HCT116 (cell line): ENCODE results near the gene SH3BP4. TPM values are rescaled to one million over a fixed set of nuclear protein-coding genes. Genes with fewer than 3 reads are reported as not detected.
A peak's percentile ranks its signal among the peaks of the same experiment; 100 is the strongest.

ENCODE experiments used
- ATAC-seq: fragments of 200-7000 bp; cut with Tn5 transposase; 2 replicates; pipeline ENCODE4 v1.9.1; 2020; ENCODE audit warnings: mild to moderate bottlenecking, moderate library complexity
- BruUV-seq: library from RNA; stranded (reverse); fragments of 400-500 nt; replicated peaks from 2 replicates; lab custom pipeline; 2021; lab: Mats Ljungman, UMichigan
- CTCF ChIA-PET: fragments of 300-600 bp; sonication (Branson Sonifier 250); formaldehyde crosslinking; loops from one replicate; lab custom pipeline; 2021; ENCODE audit warnings: antibody characterized with exemption; lab: Charles Lee
- POLR2A ChIA-PET: fragments of 300-600, 350-600 bp; sonication (Branson Sonifier 250); formaldehyde crosslinking; loops from one replicate; lab custom pipeline; 2021; ENCODE audit warnings: antibody characterized with exemption; lab: Charles Lee
- RAD21 ChIA-PET, 2 experiments: fragments of 300-600 bp; sonication (Branson Sonifier 250); formaldehyde crosslinking; loops; one replicate each; lab custom pipeline; 2023; ENCODE audit warnings: low total read pairs in 2 of 2; ENCODE audit not compliant: uncharacterized antibody in 2 of 2, unreplicated experiment in 2 of 2, low non-redundant PET in 1 of 2; lab: Charles Lee
- DNase-seq: peaks from one replicate; pipeline ENCODE4 v3.0.0-alpha.2; 2010; ENCODE audit warnings: low read depth, low spot score
- H2AFZ ChIP-seq: fragments of 200-600 bp; shearing (Covaris generic), sonication (generic); 2 replicates; pipeline ENCODE4 v1.6.1; 2017; ENCODE audit warnings: low read depth, mixed run types, mixed read lengths, antibody characterized with exemption, low read length; ENCODE audit not compliant: poor library complexity, severe bottlenecking
- H3K27ac ChIP-seq: 2 replicates; pipeline ENCODE4 v1.5.1; 2012; ENCODE audit warnings: low read depth, low read length
- H3K27me3 ChIP-seq: fragments of 200-600 bp; sonication (generic); 2 replicates; pipeline ENCODE4 v1.6.1; 2016; ENCODE audit warnings: mixed run types, low read length, mixed read lengths; ENCODE audit not compliant: insufficient read depth
- H3K36me3 ChIP-seq, 2 experiments: fragments of 200-500 bp in 1 of 2; fragments of 200-600 bp in 1 of 2; sonication (Bioruptor generic) in 1 of 2; sonication (generic) in 1 of 2; 2 replicates each; pipeline versions ENCODE4 v1.5.1 to v1.6.1; 2014 to 2016; ENCODE audit warnings: low read length in 2 of 2, inconsistent platforms in 1 of 2, mixed read lengths in 1 of 2, mixed run types in 1 of 2; ENCODE audit not compliant: insufficient read depth in 2 of 2, control insufficient read depth in 1 of 2
- H3K4me1 ChIP-seq, 2 experiments: fragments of 200-600 bp in 1 of 2; sonication (generic) in 1 of 2; 2 replicates each; pipeline versions ENCODE4 v1.5.1 to v1.6.1; 2012 to 2017; ENCODE audit warnings: low read length in 2 of 2, inconsistent platforms in 1 of 2, mild to moderate bottlenecking in 1 of 2, mixed read lengths in 1 of 2, mixed run types in 1 of 2, moderate library complexity in 1 of 2; ENCODE audit not compliant: insufficient read depth in 2 of 2, control insufficient read depth in 1 of 2
- H3K4me2 ChIP-seq: fragments of 200-600 bp; sonication (generic); 2 replicates; pipeline ENCODE4 v1.6.1; 2017; ENCODE audit warnings: mixed run types, low read length, mixed read lengths
- H3K4me3 ChIP-seq, 2 experiments: fragments of 200-600 bp in 1 of 2; sonication (generic) in 1 of 2; replicated peaks in 1 of 2; 2 replicates each; pipeline ENCODE4 v1.5.1; 2011 to 2016; ENCODE audit warnings: low read length in 2 of 2, control low read depth in 1 of 2, low read depth in 1 of 2, mild to moderate bottlenecking in 1 of 2, mixed read lengths in 1 of 2, mixed run types in 1 of 2
- H3K79me2 ChIP-seq: fragments of 200-600 bp; sonication (generic); 2 replicates; pipeline ENCODE4 v1.6.1; 2017; ENCODE audit warnings: mild to moderate bottlenecking, mixed run types, low read length, moderate library complexity, mixed read lengths; ENCODE audit not compliant: insufficient read depth
- H3K9ac ChIP-seq: fragments of 200-600 bp; sonication (generic); 2 replicates; pipeline ENCODE4 v1.6.1; 2016; ENCODE audit warnings: low read length, mixed read lengths
- H3K9me2 ChIP-seq: fragments of 200-600 bp; sonication (generic), shearing (Covaris generic); 2 replicates; pipeline ENCODE4 v1.6.1; 2017; ENCODE audit warnings: mixed run types, mild to moderate bottlenecking, moderate library complexity; ENCODE audit not compliant: insufficient read depth
- H3K9me3 ChIP-seq, 2 experiments: fragments of 200-500 bp in 1 of 2; fragments of 200-600 bp in 1 of 2; sonication (Bioruptor generic) in 1 of 2; sonication (generic) in 1 of 2; 2 replicates each; pipeline ENCODE4 v1.6.1; 2014 to 2017; ENCODE audit warnings: low read length in 2 of 2, mixed read lengths in 2 of 2, inconsistent platforms in 1 of 2, low read depth in 1 of 2, mild to moderate bottlenecking in 1 of 2, mixed run types in 1 of 2, moderate library complexity in 1 of 2; ENCODE audit not compliant: control insufficient read depth in 1 of 2, insufficient read depth in 1 of 2
- H4K20me1 ChIP-seq: fragments of 200-600 bp; sonication (generic), shearing (Covaris generic); 2 replicates; pipeline ENCODE4 v1.6.1; 2017; ENCODE audit warnings: mixed run types, mild to moderate bottlenecking, moderate library complexity; ENCODE audit not compliant: insufficient read depth
- EGR1 ChIP-seq: IDR thresholded peaks from 2 replicates; pipeline ENCODE4 v1.6.1; 2012; ENCODE audit warnings: low read depth
- POLR2A ChIP-seq: IDR thresholded peaks from 2 replicates; pipeline ENCODE4 v1.7.0; 2011; ENCODE audit warnings: borderline replicate concordance; ENCODE audit not compliant: insufficient read depth, insufficient read length; ENCODE audit errors: extremely low read depth
- RAD21 ChIP-seq: IDR thresholded peaks from 2 replicates; pipeline ENCODE4 v1.6.1; 2012; ENCODE audit warnings: low read depth, mild to moderate bottlenecking
- SRF ChIP-seq: IDR thresholded peaks from 2 replicates; pipeline ENCODE4 v1.6.1; 2012; ENCODE audit warnings: low read depth
- TCF7L2 ChIP-seq: IDR thresholded peaks from 2 replicates; pipeline ENCODE4 v1.7.0; 2011; ENCODE audit warnings: borderline replicate concordance, inconsistent platforms; ENCODE audit not compliant: insufficient read depth, insufficient read length; ENCODE audit errors: extremely low read depth
- intact Hi-C: fragments of 100-400 bp; cut with micrococcal nuclease; formaldehyde crosslinking; loops from 2 replicates; pipeline ENCODE4 v1.10.0; 2022
- total RNA-seq: library from RNA; stranded (reverse); gene quantifications from one replicate; pipeline ENCODE4 v1.2.1, GENCODE V29; 2021; ENCODE audit not compliant: unreplicated experiment
- TF ChIP-seq, protein P1 (sequence below), 3 experiments: fragments of 200-600 bp in 1 of 3; sonication (generic) in 1 of 3; IDR thresholded peaks in 2 of 3; conservative IDR thresholded peaks in 1 of 3; 2 replicates each; pipeline ENCODE4 v1.5.1; 2012 to 2017; ENCODE audit warnings: low read depth in 2 of 3, low read length in 2 of 3, antibody characterized with exemption in 1 of 3, borderline replicate concordance in 1 of 3, control low read depth in 1 of 3, mild to moderate bottlenecking in 1 of 3, mixed read lengths in 1 of 3, mixed run types in 1 of 3, moderate library complexity in 1 of 3; ENCODE audit not compliant: insufficient read depth in 1 of 3

The SH3BP4 gene
- total RNA-seq, 1 experiment from 2014 or later, result 32.9 TPM

DNA sequence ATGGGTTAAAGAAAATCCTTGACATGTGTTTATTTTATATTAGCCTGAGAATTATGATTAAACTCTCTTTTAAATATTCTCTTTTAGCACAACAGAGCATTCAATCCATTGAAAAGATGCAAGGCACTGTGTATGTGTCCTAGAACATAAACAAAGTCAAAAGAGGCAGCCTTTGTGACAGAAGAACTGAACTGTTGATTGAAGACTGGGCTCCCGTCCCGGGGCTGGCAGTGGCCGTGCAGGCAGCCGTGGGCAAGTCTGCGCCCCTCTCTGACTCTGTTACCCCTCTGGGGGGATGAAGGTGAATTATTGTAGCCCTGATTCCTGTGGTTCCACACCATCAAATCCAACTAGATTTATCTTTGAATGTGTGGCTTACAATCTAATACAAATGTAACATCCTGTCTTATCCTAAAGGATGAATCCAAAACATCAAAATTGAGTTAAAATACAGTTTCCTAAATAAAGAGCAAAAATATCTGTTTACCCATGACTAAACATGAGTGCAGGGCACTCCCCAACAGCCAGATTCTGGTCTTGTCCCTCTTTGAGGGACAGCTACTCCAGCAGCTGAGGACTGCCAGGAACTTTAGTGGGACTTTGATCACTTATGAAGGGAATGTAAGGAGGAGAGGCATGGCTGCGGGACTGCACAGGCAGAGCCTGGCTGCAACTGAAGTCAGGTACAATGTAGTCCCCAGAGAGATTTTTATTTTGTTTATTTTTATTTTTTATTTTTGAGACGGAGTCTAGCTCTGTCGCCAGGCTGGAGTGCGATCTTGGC, 37.3 kb upstream of the SH3BP4 start:
- Histone ChIP-seq H3K36me3 (no peaks in the 10 kb centered on the region), H3K9me3 (no peaks in the 10 kb centered on the region), H4K20me1 (no peaks in the 10 kb centered on the region), H2AFZ (no peak overlapping the region), H3K27ac (no peak overlapping the region), H3K79me2 (no peaks in the 10 kb centered on the region), H3K9ac (no peak overlapping the region), H3K27me3 (no peaks in the 10 kb centered on the region), H3K9me2 (no peaks in the 10 kb centered on the region), H3K4me2 (no peak overlapping the region), H3K4me1 (peaks cover 0 to 4% of the 10 kb centered on the region in 2 experiments; a peak in 2 of 4 replicates), H3K4me3 (no peak overlapping the region)
- ChIA-PET CTCF (no interaction called here), POLR2A (no interaction called here), RAD21 (interaction anchor here in 1 of 2 experiments (0.6 kb wide), 1 partner anchor 203 kb away, joined by 3 read pairs; no protein-coding TSS in a partner anchor)
- no TSS peak for BruUV-seq
- no peak for DNase-seq
- no peak for TF ChIP-seq POLR2A
- no peak for TF ChIP-seq SRF
- no peak for TF ChIP-seq EGR1
- intact Hi-C loops, result no loop called here
- no peak for ATAC-seq

DNA sequence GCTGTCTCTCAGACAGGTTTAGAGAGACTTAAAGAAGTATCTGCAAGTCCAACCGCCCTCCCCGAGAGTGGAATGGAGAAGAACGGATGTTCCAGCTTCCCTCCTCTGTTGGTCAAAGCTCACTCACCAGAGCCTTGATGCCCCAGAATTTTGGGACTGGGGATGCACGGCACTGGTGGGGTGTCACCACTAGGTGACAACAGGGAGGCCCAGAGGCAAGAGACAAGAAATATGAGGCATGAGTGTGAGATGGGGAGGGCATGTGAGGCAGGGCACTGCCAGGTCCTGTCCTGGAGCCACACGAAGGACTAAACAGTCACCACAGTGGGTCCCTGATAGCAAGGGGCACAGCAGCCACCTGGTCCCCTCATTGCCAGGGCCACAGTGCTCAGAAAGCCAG, 35.1 kb upstream of the SH3BP4 start:
- no TSS peak for BruUV-seq
- Histone ChIP-seq H3K9me3 (no peaks in the 10 kb centered on the region), H3K27ac (no peak overlapping the region), H3K4me1 (peaks cover 0 to 9% of the 10 kb centered on the region in 2 experiments; a peak in 2 of 4 replicates), H2AFZ (no peak overlapping the region), H3K79me2 (no peaks in the 10 kb centered on the region), H3K9me2 (no peaks in the 10 kb centered on the region), H4K20me1 (no peaks in the 10 kb centered on the region), H3K36me3 (no peaks in the 10 kb centered on the region), H3K4me2 (no peak overlapping the region), H3K4me3 (no peak overlapping the region), H3K27me3 (no peaks in the 10 kb centered on the region), H3K9ac (no peak overlapping the region)
- ChIA-PET RAD21 (no interaction called here), CTCF (no interaction called here), POLR2A (no interaction called here)
- DNase-seq (no peak), ATAC-seq (peak; percentile 68)
- 0 out of 2 replicates have a peak, but pooled peaks have one; percentile 17 for TF ChIP-seq RAD21
- TF ChIP-seq, protein P1, sequence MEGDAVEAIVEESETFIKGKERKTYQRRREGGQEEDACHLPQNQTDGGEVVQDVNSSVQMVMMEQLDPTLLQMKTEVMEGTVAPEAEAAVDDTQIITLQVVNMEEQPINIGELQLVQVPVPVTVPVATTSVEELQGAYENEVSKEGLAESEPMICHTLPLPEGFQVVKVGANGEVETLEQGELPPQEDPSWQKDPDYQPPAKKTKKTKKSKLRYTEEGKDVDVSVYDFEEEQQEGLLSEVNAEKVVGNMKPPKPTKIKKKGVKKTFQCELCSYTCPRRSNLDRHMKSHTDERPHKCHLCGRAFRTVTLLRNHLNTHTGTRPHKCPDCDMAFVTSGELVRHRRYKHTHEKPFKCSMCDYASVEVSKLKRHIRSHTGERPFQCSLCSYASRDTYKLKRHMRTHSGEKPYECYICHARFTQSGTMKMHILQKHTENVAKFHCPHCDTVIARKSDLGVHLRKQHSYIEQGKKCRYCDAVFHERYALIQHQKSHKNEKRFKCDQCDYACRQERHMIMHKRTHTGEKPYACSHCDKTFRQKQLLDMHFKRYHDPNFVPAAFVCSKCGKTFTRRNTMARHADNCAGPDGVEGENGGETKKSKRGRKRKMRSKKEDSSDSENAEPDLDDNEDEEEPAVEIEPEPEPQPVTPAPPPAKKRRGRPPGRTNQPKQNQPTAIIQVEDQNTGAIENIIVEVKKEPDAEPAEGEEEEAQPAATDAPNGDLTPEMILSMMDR (IDR thresholded peaks at IDR 0.05 in 2 of 3, conservative IDR thresholded peaks at IDR 0.05 in 1 of 3; ENCODE audit: borderline replicate concordance in 1 of 3, insufficient read depth in 1 of 3, low read depth in 2 of 3, low read length in 2 of 3), result peak in 2 of 3 experiments; percentile 38 to 39; a peak in 4 of 6 replicates
- no peak for TF ChIP-seq TCF7L2
- intact Hi-C loops, result no loop called here
